Astrocyte (in vitro differentiated cells and primary cell): ENCODE data around the gene MSRB3. TPM values are rescaled to one million over a fixed set of nuclear protein-coding genes. Genes with fewer than 3 reads are reported as not detected.
A peak's percentile ranks its signal among the peaks of the same experiment; 100 is the strongest.

Source experiments
- DNase-seq: peaks from one replicate; pipeline ENCODE4 v3.0.0-alpha.2; 2010; ENCODE audit warnings: low read depth
- FAIRE-seq: peaks from 2 replicates; lab custom pipeline; 2011; peaks lifted over from hg19 to GRCh38; lab: Jason Lieb, UNC
- H2AFZ ChIP-seq: 2 replicates; pipeline ENCODE4 v1.6.0; 2012; ENCODE audit warnings: low read depth, low read length, inconsistent platforms
- H3K27ac ChIP-seq: 2 replicates; pipeline ENCODE4 v1.5.1; 2011; ENCODE audit warnings: low read depth, low read length, inconsistent platforms
- H3K27me3 ChIP-seq: 2 replicates; pipeline ENCODE4 v1.6.0; 2011; ENCODE audit warnings: low read length, inconsistent platforms; ENCODE audit not compliant: insufficient read depth
- H3K36me3 ChIP-seq: 2 replicates; pipeline ENCODE4 v1.5.1; 2011; ENCODE audit warnings: low read length, inconsistent platforms; ENCODE audit not compliant: insufficient read depth
- H3K4me1 ChIP-seq: 2 replicates; pipeline ENCODE4 v1.5.1; 2011; ENCODE audit warnings: low read length, inconsistent platforms; ENCODE audit not compliant: insufficient read depth
- H3K4me2 ChIP-seq: 2 replicates; pipeline ENCODE4 v1.6.0; 2012; ENCODE audit warnings: low read length, inconsistent platforms
- H3K4me3 ChIP-seq: 2 replicates; pipeline ENCODE4 v1.5.1; 2011; ENCODE audit warnings: low read depth, mild to moderate bottlenecking, low read length, inconsistent platforms; ENCODE audit not compliant: insufficient read depth
- H3K79me2 ChIP-seq: 2 replicates; pipeline ENCODE4 v1.6.0; 2012; ENCODE audit warnings: mild to moderate bottlenecking, low read length, inconsistent platforms; ENCODE audit not compliant: insufficient read depth
- H3K9ac ChIP-seq: 2 replicates; pipeline ENCODE4 v1.6.0; 2012; ENCODE audit warnings: mild to moderate bottlenecking, low read length, inconsistent platforms
- H3K9me3 ChIP-seq: 2 replicates; pipeline ENCODE4 v1.5.1; 2012; ENCODE audit warnings: low read depth, mild to moderate bottlenecking, low read length, inconsistent platforms; ENCODE audit not compliant: insufficient read depth
- H4K20me1 ChIP-seq: 2 replicates; pipeline ENCODE4 v1.6.0; 2012; ENCODE audit warnings: low read length, inconsistent platforms; ENCODE audit not compliant: insufficient read depth
- H3K27ac Mint-ChIP-seq: one replicate; pipeline ENCODE4 v1.8.0; 2021; ENCODE audit warnings: mild to moderate bottlenecking, mixed read lengths; ENCODE audit not compliant: unreplicated experiment
- H3K27me3 Mint-ChIP-seq: one replicate; pipeline ENCODE4 v1.8.0; 2021; ENCODE audit warnings: low read depth, mixed read lengths; ENCODE audit not compliant: unreplicated experiment
- H3K36me3 Mint-ChIP-seq: one replicate; pipeline ENCODE4 v1.8.0; 2021; ENCODE audit warnings: low read depth, mixed read lengths; ENCODE audit not compliant: unreplicated experiment
- H3K4me1 Mint-ChIP-seq: one replicate; pipeline ENCODE4 v1.8.0; 2021; ENCODE audit warnings: low read depth, mixed read lengths; ENCODE audit not compliant: unreplicated experiment
- H3K4me3 Mint-ChIP-seq: one replicate; pipeline ENCODE4 v1.8.0; 2021; ENCODE audit warnings: mild to moderate bottlenecking, moderate library complexity, mixed read lengths; ENCODE audit not compliant: unreplicated experiment
- H3K9me3 Mint-ChIP-seq: one replicate; pipeline ENCODE4 v1.8.0; 2021; ENCODE audit warnings: mild to moderate bottlenecking, mixed read lengths; ENCODE audit not compliant: unreplicated experiment
- CTCF ChIP-seq: IDR thresholded peaks from 2 replicates; pipeline ENCODE4 v1.5.1; 2011; ENCODE audit warnings: low read depth, mild to moderate bottlenecking, inconsistent platforms, low read length, moderate library complexity; ENCODE audit not compliant: insufficient read depth
- EZH2 ChIP-seq: IDR thresholded peaks from 2 replicates; pipeline ENCODE4 v1.6.1; 2012; ENCODE audit warnings: mild to moderate bottlenecking, low read length, inconsistent platforms; ENCODE audit not compliant: insufficient read depth
- total RNA-seq: library from RNA; stranded (reverse); gene quantifications from 2 replicates; pipeline ENCODE4 v1.2.1, GENCODE V29; 2021

The MSRB3 gene
- total RNA-seq, 1 donor from 2014 or later, result 73.0 TPM

GRCh38 chr12:65318186-65318685, 39.8 kb downstream of the MSRB3 start:
- H3K9ac ChIP-seq, result no peak overlapping the region
- TF ChIP-seq EZH2 (no peak), CTCF (no peak)
- no peaks in the 10 kb centered on the region for H3K9me3 ChIP-seq
- H2AFZ ChIP-seq, result no peak overlapping the region
- H3K27me3 ChIP-seq, result no peaks in the 10 kb centered on the region
- H3K4me2 ChIP-seq, result no peak overlapping the region
- no peaks in the 10 kb centered on the region for H4K20me1 ChIP-seq
- H3K36me3 ChIP-seq, result no peaks in the 10 kb centered on the region
- Mint-ChIP-seq H3K36me3 (peaks cover 5% of the 10 kb centered on the region), H3K27ac (no peak overlapping the region), H3K9me3 (no peaks in the 10 kb centered on the region), H3K27me3 (no peaks in the 10 kb centered on the region), H3K4me3 (no peak overlapping the region), H3K4me1 (no peaks in the 10 kb centered on the region)
- no peaks in the 10 kb centered on the region for H3K4me1 ChIP-seq
- no peak overlapping the region for H3K4me3 ChIP-seq
- no peaks in the 10 kb centered on the region for H3K79me2 ChIP-seq
- FAIRE-seq (no peak), DNase-seq (no peak)
- H3K27ac ChIP-seq, result no peak overlapping the region

GRCh38 chr12:65319688-65320200, 41.3 kb downstream of the MSRB3 start:
- H3K27me3 Mint-ChIP-seq, result no peaks in the 10 kb centered on the region
- Histone ChIP-seq H3K4me3 (no peak overlapping the region), H3K9me3 (no peaks in the 10 kb centered on the region), H3K36me3 (no peaks in the 10 kb centered on the region), H2AFZ (no peak overlapping the region), H3K4me1 (no peaks in the 10 kb centered on the region), H4K20me1 (no peaks in the 10 kb centered on the region), H3K4me2 (no peak overlapping the region), H3K79me2 (no peaks in the 10 kb centered on the region), H3K27me3 (no peaks in the 10 kb centered on the region), H3K27ac (no peak overlapping the region), H3K9ac (no peak overlapping the region)
- no peak overlapping the region for H3K4me3 Mint-ChIP-seq
- H3K36me3 Mint-ChIP-seq, result peaks cover 5% of the 10 kb centered on the region
- H3K27ac Mint-ChIP-seq, result no peak overlapping the region
- no peak for DNase-seq
- TF ChIP-seq CTCF, result no peak
- TF ChIP-seq EZH2, result no peak
- H3K4me1 Mint-ChIP-seq, result no peaks in the 10 kb centered on the region
- FAIRE-seq, result peak; percentile 17
- H3K9me3 Mint-ChIP-seq, result no peaks in the 10 kb centered on the region

GRCh38 chr12:65323070-65323469, 44.6 kb downstream of the MSRB3 start:
- Histone ChIP-seq H3K9ac (no peak overlapping the region), H3K4me2 (no peak overlapping the region), H3K9me3 (no peaks in the 10 kb centered on the region), H3K36me3 (no peaks in the 10 kb centered on the region), H3K79me2 (no peaks in the 10 kb centered on the region), H3K27me3 (no peaks in the 10 kb centered on the region), H2AFZ (no peak overlapping the region), H3K4me3 (no peak overlapping the region), H4K20me1 (no peaks in the 10 kb centered on the region), H3K27ac (no peak overlapping the region), H3K4me1 (peaks cover 7% of the 10 kb centered on the region)
- peaks cover 10% of the 10 kb centered on the region for H3K4me1 Mint-ChIP-seq
- TF ChIP-seq EZH2, result no peak
- no peak for TF ChIP-seq CTCF
- no peak for FAIRE-seq
- no peak for DNase-seq
- H3K36me3 Mint-ChIP-seq, result peaks cover 8% of the 10 kb centered on the region
- no peaks in the 10 kb centered on the region for H3K9me3 Mint-ChIP-seq
- no peak overlapping the region for H3K4me3 Mint-ChIP-seq
- H3K27me3 Mint-ChIP-seq, result no peaks in the 10 kb centered on the region
- no peak overlapping the region for H3K27ac Mint-ChIP-seq
